H1 (cell line): ENCODE results near the gene CCIN. TPM values are rescaled to one million over a fixed set of nuclear protein-coding genes. Genes with fewer than 3 reads are reported as not detected.

ENCODE experiments used
- ATF3 ChIP-seq: IDR thresholded peaks from 2 replicates; pipeline ENCODE4 v1.6.1; 2011; ENCODE audit warnings: low read depth, mild to moderate bottlenecking, low read length; ENCODE audit not compliant: insufficient read depth
- BRCA1 ChIP-seq: IDR thresholded peaks from 2 replicates; pipeline ENCODE4 v1.6.1; 2012; ENCODE audit warnings: low read depth, low read length, improper control_type of control experiment
- CHD1 ChIP-seq: IDR thresholded peaks from 2 replicates; pipeline ENCODE4 v1.6.1; 2012; ENCODE audit warnings: low read depth, low read length, improper control_type of control experiment
- CHD2 ChIP-seq: IDR thresholded peaks from 2 replicates; pipeline ENCODE4 v1.6.1; 2012; ENCODE audit warnings: low read length, improper control_type of control experiment
- GABPA ChIP-seq: IDR thresholded peaks from 2 replicates; pipeline ENCODE4 v1.6.1; 2011; ENCODE audit warnings: mild to moderate bottlenecking, low read length, moderate library complexity, borderline replicate concordance; ENCODE audit not compliant: insufficient read depth
- RAD21 ChIP-seq, 2 experiments: IDR thresholded peaks in 1 of 2; conservative IDR thresholded peaks in 1 of 2; 2 replicates each; pipeline ENCODE4 v1.6.1; 2011; ENCODE audit warnings: low read depth in 2 of 2, low read length in 2 of 2, improper control_type of control experiment in 1 of 2, inconsistent platforms in 1 of 2, mild to moderate bottlenecking in 1 of 2, moderate library complexity in 1 of 2
- TAF1 ChIP-seq: IDR thresholded peaks from 2 replicates; pipeline ENCODE4 v1.6.1; 2011; ENCODE audit warnings: mild to moderate bottlenecking, low read depth, low read length
- polyA plus RNA-seq, 7 experiments: library from polyadenylated mRNA; depleted of rRNA in 3 of 7; stranded (reverse) in 5 of 7; unstranded in 2 of 7; fragments of >200 nt in 5 of 7; fragments of 200-250 nt in 2 of 7; gene quantifications; 1 replicate in 5 of 7; 2 replicates in 1 of 7; 4 replicates in 1 of 7; pipeline versions ENCODE4 v1.2.1 to v1.2.3, GENCODE V29; 2011 to 2013; ENCODE audit warnings: missing spikeins in 2 of 7, mixed read lengths in 2 of 7
- total RNA-seq: library from RNA; stranded (reverse); fragmentation: NEBNext Ultra II Directional; extraction: Animal tissue kit (Norgen Biotek cat#: 25700); gene quantifications from 2 replicates; pipeline ENCODE4 v1.2.1, GENCODE V29; 2021

CCIN gene
- total and polyA plus RNA-seq, 2 of the 8 experiments (the other 6 are each of a cell fraction or from before 2014, with no cell fraction given) = 0.19 to 0.21 TPM

- no peak for TF ChIP-seq ATF3
- no peak for TF ChIP-seq BRCA1
- no peak for TF ChIP-seq CHD2
- TF ChIP-seq RAD21 (IDR thresholded peaks at IDR 0.05 in 1 of 2, conservative IDR thresholded peaks at IDR 0.05 in 1 of 2; ENCODE audit: low read depth in 2 of 2, low read length in 2 of 2) = no peak
- no peak for TF ChIP-seq TAF1
- TF ChIP-seq GABPA = no peak
- no peak for TF ChIP-seq CHD1
Observed at GRCh38 chr9:36165826-36166167, 3.4 kb upstream of the CCIN start (continued).
